GM04504 (cell line): ENCODE results near the gene SEC24A.
A peak's percentile ranks its signal among the peaks of the same experiment; 100 is the strongest.
"Not testable (repeated sequence)": the region's sequence is repeated elsewhere in the genome, so short reads cannot be mapped to it uniquely, and the experiment has no call there.

Experiments
- DNase-seq: peaks from one replicate; pipeline ENCODE4 v3.0.0-alpha.2; 2012; ENCODE audit warnings: low read depth

Gene SEC24A

GRCh38 chr5:134648425-134649162 lies at the start of gene SEC24A:
Gene SEC24A, plus strand, starts transcription at chr5:134648785. Its CDS starts 292 bp downstream, at chr5:134649077.
- peak; percentile 69 for DNase-seq

GRCh38 chr5:134599820-134600219 lies 48.8 kb upstream of the SEC24A start:
- not testable (repeated sequence) for DNase-seq

GRCh38 chr5:134600600-134600999 lies 48.0 kb upstream of the SEC24A start:
- no peak for DNase-seq

GRCh38 chr5:134603059-134603458 lies 45.5 kb upstream of the SEC24A start:
- no peak for DNase-seq

GRCh38 chr5:134604908-134605307 lies 43.7 kb upstream of the SEC24A start:
- DNase-seq = no peak

GRCh38 chr5:134606726-134607125 lies 41.9 kb upstream of the SEC24A start:
- no peak for DNase-seq

- DNase-seq = no peak
These were observed 40.0 kb upstream of the SEC24A start for GRCh38 chr5:134608555-134608954.

- no peak for DNase-seq
These were observed 39.2 kb upstream of the SEC24A start for GRCh38 chr5:134609232-134609851.

- DNase-seq = no peak
These were observed 37.9 kb upstream of the SEC24A start for GRCh38 chr5:134610725-134611124.

- DNase-seq = no peak
These were observed 37.1 kb upstream of the SEC24A start for GRCh38 chr5:134611515-134611914.

GRCh38 chr5:134614450-134615085 lies 34.0 kb upstream of the SEC24A start:
- no peak for DNase-seq

GRCh38 chr5:134620634-134621033 lies 28.0 kb upstream of the SEC24A start:
- no peak for DNase-seq

- no peak for DNase-seq
These were observed 23.0 kb upstream of the SEC24A start for GRCh38 chr5:134625559-134625958.

- no peak for DNase-seq
These were observed 22.1 kb upstream of the SEC24A start for GRCh38 chr5:134626369-134627014.

GRCh38 chr5:134634227-134634626 lies 14.4 kb upstream of the SEC24A start:
- no peak for DNase-seq

GRCh38 chr5:134635366-134635765 lies 13.2 kb upstream of the SEC24A start:
- DNase-seq = not testable (repeated sequence)

GRCh38 chr5:134637116-134637721 lies 11.4 kb upstream of the SEC24A start:
- DNase-seq = no peak

- no peak for DNase-seq
These were observed 9.8 kb upstream of the SEC24A start for GRCh38 chr5:134638760-134639201.

- DNase-seq = no peak
These were observed 5.6 kb upstream of the SEC24A start for GRCh38 chr5:134642931-134643530.

GRCh38 chr5:134647750-134648424 lies 698 bp upstream of the SEC24A start:
- DNase-seq = no peak

GRCh38 chr5:134649163-134649835 lies 714 bp downstream of the SEC24A start:
- no peak for DNase-seq
